ENCODE data around the gene ZWILCH.
"Not testable (repeated sequence)": the region's sequence is repeated elsewhere in the genome, so short reads cannot be mapped to it uniquely, and the experiment has no call there.

ZWILCH gene

GRCh38 chr15:66581972-66582537 lies 76.9 kb downstream of the ZWILCH start:
- no peak for DNase-seq (ENCODE audit: low spot score)

DNA sequence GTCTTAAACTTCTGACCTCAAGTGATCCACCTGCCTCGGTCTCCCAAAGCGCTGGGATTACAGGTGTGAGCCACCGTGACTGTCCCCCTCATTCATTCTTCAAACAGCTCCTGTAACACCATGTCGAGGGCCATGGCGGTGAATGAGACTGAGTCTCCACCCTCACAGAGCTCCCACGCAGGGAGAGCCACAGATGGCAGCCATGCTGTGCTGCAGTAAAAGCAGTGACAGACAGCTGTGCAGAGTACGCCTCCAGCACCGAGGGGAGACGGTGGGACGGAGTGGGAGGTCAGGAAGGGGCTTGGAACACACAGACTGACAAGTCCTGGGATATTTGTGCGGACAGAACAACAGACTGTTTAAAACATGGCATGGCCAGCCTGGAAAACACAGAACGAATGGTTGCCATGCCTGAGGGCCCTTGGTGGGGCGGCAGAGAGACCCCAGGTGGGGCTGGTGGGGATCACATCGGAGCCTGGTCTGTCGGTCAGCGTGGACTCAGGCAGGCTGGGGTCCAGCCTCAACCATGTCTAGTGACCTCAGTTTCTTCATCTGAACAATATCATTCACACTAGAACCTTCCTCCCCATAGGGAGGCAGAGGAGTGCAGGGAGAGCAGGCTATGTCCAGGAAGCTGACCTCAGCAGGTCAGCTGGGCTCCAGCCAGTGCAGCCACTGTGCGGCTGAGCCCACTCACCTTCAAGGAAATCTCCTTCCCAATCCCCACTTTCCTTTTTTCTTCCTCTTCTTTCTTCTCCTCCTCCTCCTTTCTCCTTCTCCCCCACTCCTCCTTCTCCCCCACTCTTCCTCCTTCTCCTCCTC lies 81.2 kb downstream of the ZWILCH start:
- no peak for DNase-seq (ENCODE audit: low spot score)

DNA sequence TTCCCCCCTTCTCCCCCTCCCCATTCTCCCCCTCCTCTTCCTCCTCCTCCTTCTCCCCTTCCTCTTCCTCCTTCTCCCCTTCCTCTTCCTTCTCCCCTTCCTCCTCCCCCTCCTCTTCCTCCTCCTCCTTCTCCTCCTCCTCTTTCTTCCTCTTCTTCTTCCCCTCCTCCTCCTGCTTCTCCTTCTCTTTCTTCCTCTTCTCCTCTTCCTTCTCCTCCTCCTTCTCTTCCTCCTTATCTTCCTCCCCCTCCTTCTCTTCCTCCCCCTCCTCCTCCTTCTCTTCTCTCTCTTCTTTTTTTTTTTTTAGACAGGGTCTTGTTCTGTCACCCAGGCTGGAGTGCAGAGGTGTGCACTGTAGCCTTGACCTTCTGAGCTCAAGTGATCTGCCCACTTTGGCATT lies 81.9 kb downstream of the ZWILCH start:
- no peak for DNase-seq (ENCODE audit: low spot score)

- DNase-seq (ENCODE audit: low spot score) = no peak
These were observed 82.6 kb downstream of the ZWILCH start for GRCh38 chr15:66587749-66588148.

- peak; percentile 59 for DNase-seq (ENCODE audit: low spot score)
These were observed 83.4 kb downstream of the ZWILCH start for GRCh38 chr15:66588537-66588936.

DNA sequence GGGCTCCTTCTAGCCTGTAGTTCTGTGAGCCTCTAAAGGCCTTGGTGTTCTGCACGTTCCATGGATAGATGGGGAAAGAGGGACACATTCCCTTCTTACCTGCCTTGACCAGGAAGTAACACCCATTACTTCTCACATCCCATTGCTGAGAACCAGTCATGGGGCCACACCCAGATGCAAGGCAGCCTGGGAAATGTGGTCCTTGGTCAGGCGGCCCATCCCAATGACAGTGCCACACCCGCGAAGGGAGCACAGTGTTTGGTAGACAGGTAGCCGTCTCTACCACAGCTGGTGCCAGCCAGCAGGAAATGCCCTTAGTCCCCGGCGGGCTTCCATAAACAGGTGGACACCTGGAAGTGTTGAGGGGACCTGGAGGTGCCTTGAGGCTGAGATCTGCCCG lies 83.8 kb downstream of the ZWILCH start:
- DNase-seq (ENCODE audit: low spot score) = no peak

- not testable (repeated sequence) for DNase-seq (ENCODE audit: low spot score)
These were observed 84.3 kb downstream of the ZWILCH start for GRCh38 chr15:66589429-66589828.

- DNase-seq (ENCODE audit: low spot score) = no peak
These were observed 85.3 kb downstream of the ZWILCH start for GRCh38 chr15:66590435-66590834.

DNA sequence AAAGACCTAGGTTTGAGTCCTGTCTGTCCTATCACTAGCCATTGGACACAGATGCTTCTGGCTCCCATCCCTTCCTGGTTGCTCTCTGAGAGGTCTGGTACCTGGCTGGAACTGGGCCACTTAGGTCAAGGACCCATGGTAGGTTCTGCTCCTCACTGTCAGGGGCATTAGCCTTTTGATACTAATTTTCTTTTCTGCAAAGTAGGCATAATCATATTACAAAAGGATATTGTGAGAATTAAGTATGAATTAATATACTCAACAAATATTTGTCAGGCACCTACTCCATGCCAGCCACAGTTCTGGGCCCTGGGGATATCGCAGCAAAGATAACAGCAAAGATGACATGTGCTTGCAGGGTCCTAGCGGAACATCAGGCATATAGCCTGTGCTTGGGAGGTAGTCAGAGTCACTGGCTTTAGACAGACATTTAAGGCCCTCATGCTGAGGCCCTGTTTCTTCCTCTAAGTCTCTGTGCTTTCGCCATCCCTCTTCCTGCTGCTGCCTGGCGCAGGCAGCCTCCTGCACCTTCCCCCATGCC lies 86.3 kb downstream of the ZWILCH start:
- DNase-seq (ENCODE audit: low spot score) = no peak

DNA sequence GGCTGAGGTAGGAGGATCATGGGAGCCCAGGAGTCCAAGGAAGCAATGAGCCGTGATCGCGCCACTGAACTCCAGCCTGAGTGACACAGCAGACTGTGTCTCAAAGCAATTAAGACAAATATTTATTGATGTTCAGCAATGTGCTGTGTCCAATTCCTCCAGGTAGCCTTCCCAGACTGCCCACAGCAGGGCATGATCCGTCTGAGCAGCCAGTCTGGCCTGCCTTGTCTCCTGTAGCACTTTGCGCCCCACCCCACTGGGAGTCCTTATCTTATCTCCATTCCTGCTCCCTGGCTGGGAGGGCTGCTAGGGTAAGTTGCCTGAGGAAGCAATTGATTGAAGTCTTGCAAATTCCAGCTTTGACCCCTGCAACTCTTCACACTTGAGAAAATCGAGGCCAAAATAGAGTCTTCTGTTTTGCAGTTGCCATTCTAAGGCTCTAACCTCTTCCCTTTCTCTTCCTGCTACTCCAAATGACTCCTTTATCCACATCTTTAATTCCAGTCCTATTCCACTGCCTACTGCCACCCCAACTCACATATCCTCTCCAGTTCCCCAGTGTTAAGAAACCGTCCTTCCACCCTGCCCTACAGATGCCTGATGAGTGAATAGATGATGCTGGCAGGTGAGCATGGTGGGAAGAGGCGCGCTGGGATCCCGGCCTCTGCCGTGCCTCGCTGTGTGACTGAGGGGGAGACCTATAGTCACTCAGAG lies 87.5 kb downstream of the ZWILCH start:
- DNase-seq (ENCODE audit: low spot score) = peak; percentile 20

GRCh38 chr15:66593219-66593780 lies 88.2 kb downstream of the ZWILCH start:
- no peak for DNase-seq (ENCODE audit: low spot score)

GRCh38 chr15:66594344-66594743 lies 89.2 kb downstream of the ZWILCH start:
- peak; percentile 45 for DNase-seq (ENCODE audit: low spot score)

DNA sequence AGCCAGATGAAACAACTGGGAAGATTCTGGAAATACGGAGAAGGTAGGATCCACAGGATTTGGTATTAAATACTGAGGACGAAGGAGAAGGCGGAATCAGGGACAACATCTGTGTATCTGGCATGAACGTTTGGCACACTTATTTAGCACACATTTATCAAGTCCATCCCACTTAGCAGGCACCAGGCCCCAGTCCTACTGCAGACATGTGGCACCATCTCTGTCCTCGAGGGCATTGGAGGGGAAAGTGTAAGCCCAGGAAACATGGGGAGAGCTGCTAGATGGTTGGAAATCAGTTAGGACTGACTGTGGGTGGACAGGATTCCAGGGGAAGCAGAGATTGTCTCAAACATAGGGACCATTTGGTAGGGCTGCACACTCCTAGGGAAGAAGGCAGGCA lies 89.7 kb downstream of the ZWILCH start:
- DNase-seq (ENCODE audit: low spot score) = no peak

DNA sequence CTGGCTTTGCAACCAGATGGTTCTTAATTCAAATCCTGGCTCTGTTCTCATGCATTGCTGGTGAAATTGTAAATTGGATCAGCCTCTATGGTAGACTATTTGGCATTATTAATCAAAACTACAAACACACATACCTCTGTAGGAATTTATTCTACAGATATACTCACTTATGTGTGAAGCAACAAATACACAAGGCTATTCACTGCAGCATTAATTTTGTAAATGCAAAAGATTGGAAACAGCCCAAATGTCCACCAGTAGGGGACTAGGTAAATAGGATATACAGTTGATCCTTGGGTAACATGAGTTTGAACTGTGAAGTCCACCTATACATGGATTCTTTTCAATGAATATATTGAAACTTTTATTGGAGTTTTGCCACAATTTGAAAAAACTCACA lies 90.2 kb downstream of the ZWILCH start:
- DNase-seq (ENCODE audit: low spot score) = no peak

DNA sequence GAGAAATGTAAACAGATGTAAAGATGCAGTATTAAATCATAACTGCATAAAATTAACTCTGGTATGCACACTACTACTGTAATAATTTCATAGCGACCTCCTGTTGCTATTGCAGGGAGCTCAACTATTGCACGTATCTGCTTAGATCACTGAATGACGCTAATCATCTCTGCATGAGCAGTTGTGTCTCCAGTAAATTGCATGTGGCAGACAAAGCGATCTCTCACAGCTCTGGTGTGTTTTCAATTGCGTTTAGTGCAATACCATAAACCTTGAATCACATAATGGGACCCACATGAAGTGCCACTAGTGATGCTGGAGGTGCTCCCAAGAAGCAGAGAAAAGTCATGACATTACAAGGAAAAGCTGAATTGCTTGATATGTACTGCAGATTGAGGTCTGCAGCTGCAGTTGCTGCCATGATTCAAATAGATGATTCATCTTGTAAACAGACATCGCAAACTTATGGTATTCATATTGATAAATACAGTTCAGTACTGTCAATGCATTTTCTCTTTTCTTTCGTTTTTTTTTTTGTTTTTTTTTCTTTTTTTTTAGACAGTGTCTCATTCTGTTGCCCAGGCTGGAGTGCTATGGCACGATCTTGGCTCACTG lies 90.9 kb downstream of the ZWILCH start:
- no peak for DNase-seq (ENCODE audit: low spot score)

GRCh38 chr15:66598095-66598815 lies 93.1 kb downstream of the ZWILCH start:
- DNase-seq (ENCODE audit: low spot score) = no peak
